GM21447 (cell line): Measurements from ENCODE around the gene ENKUR.

Experiments
- ATAC-seq: cut with Tn5 transposase; IDR thresholded peaks from one replicate; pipeline ENCODE4 v1.9.1; 2021; ENCODE audit not compliant: unreplicated experiment

ENKUR gene

DNA sequence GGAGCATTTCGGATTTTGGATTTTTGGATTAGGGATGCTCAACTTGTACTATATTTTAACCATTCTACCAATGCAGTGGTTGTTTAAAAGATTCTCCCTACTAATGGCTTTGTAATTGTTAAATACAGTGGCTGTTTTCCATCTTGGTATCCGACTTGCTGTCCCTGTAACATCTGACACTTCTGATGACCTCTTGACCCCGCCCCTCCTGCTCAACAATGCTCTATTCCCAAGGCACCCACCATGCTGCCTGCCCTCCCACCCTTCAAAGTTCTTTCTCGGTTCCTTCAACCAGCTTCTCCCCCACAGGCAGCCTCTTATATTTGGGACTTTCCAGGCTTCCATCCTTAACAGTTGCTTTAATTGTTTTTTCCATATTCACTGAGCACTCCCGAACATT is 65.5 kb downstream of the ENKUR start:
- ATAC-seq = no peak

DNA sequence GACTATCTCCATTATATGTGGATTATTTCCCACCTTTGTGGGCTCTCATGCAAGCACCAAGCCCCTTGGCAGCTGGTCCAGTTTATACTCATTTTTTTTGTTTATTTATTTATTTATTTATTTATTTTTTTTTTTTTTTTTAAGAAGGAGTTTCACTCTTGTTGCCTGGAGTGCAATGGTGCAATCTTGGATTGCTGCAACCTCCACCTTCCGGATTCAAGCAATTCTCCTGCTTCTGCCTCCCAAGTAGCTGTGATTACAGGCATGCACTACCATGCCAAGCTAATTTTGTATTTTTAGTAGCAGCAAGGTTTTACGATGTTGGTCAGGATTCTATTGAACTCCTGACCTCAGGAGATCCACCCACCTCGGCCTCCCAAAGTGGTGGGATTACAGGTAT is 66.3 kb downstream of the ENKUR start:
- ATAC-seq = no peak

DNA sequence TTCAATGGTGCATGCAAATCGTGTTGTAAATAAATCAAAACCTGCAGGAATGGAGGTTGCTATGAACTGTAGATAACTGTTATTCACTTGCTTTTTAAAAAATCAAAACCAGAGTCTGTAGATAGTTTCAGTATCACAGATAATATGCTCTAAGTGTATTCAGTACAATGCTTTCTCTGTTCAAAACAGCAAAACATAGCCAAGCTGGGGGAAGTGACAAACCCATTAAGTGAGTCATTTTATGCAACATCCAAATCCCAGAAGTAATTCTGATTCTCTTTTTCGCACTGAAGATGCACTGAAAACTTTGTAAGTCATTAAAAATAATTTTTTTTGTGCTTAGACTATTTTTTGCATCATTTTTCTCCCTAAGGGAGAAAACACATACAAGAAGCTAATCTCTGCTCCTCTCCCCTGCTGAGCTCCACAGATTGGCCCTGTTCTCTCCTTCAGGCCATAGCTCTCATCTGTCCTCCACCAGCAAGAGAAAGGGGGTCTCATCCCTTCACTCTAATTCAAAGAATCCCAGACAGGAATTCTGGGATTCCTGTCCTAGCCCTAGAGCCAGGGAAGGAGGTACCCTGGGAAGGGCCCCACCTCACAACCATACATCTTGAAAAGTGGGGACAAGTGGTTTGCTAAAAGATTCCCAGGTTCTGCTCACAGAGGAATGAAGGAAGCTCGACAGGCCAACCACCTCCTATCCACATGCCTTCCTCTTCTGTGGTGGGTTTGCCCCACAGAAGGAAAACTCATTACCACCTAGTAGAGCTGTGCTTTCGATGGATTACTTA is 68.5 kb downstream of the ENKUR start:
- ATAC-seq = no peak

DNA sequence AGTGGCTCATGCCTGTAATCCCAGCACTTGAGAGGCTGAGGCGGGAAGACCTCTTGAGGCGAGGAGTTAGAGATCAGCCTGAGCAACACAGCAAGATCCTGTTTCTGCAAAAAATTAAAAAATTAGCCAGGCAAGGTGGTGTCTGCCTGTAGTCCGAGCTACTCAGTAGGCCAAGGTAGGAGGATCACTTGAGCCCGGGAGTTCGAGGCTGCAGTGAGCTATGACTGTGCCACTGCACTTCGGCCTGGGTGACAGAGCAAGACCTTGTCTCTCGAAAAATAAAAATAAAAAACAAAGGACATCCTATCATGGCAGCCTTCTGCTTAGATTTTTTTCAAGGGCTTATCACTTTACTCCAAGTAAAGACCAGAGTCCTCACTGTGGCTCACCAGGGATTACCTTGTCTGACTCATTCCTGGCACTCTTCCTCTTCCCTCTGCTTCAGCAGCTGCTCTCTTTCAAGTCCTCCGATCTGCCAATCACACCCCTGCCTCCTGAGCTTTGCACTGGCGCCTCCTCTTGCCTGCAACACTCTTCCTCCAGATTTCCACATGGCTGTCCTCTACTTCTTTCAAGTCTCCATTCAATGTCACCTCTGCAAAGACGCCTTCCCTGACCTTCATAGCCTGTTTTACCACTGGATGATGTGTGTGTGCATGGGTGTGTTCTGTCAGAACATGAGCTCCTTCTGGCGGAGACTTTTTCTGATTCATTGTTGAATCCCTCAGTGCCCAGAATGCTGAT is 71.3 kb downstream of the ENKUR start:
- no peak for ATAC-seq

- no peak for ATAC-seq
Observed at GRCh38 chr10:24938525-24938924, 77.4 kb downstream of the ENKUR start.

DNA sequence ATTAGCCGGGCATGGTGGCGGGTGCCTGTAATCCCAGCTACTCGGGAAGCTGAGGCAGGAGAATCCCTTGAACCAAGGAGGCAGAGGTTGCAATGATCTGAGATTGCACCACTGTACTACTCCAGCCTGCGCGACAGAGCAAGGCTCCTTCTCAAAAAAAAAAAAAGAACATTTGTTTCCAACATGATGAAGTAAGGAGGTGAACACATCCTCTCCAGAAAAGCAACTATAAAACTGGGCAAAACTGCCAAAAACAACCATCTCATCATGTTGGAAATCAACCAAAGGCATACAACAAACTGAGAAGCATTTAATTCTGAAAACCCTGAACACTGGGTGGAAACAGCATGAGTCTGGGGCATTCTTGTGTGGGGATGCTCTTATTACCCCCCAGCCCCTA is 77.9 kb downstream of the ENKUR start:
- no peak for ATAC-seq

- no peak for ATAC-seq
Observed at GRCh38 chr10:24935504-24936292, 80.3 kb downstream of the ENKUR start.
